K562 (cell line): Measurements from ENCODE around the gene UHRF1. TPM values are rescaled to one million over a fixed set of nuclear protein-coding genes. Genes with fewer than 3 reads are reported as not detected.

ENCODE experiments used
- ATF7 ChIP-seq: fragments of 450-650 bp; IDR thresholded peaks from 2 replicates; pipeline ENCODE4 v1.7.1; 2014; ENCODE audit warnings: mild to moderate bottlenecking, moderate library complexity
- CTCF ChIP-seq, 3 experiments: IDR thresholded peaks in 2 of 3; conservative IDR thresholded peaks in 1 of 3; 2 replicates each; pipeline ENCODE4 v1.5.1; 2011 to 2012; ENCODE audit warnings: low read length in 3 of 3, mild to moderate bottlenecking in 3 of 3, control low read depth in 2 of 3, improper control_type of control experiment in 1 of 3, inconsistent platforms in 1 of 3, low read depth in 1 of 3, mixed read lengths in 1 of 3, moderate library complexity in 1 of 3; ENCODE audit not compliant: insufficient read depth in 2 of 3
- FIP1L1 ChIP-seq: fragments of 200-400 bp; formaldehyde crosslinking; IDR thresholded peaks from 2 replicates; pipeline ENCODE4 v1.6.1; 2018; ENCODE audit warnings: mild to moderate bottlenecking, low read depth, low read length; ENCODE audit not compliant: poor library complexity, severe bottlenecking
- HNRNPK ChIP-seq: fragments of 200-400 bp; formaldehyde crosslinking; IDR thresholded peaks from one replicate; pipeline ENCODE4 v1.6.1; 2018; ENCODE audit warnings: mild to moderate bottlenecking, low read depth, low read length; ENCODE audit not compliant: poor library complexity, severe bottlenecking
- HOMEZ ChIP-seq: fragments of 250-450 bp; sonication (Bioruptor Pico); IDR thresholded peaks from 2 replicates; pipeline ENCODE4 v1.4.0; 2020; ENCODE audit warnings: mild to moderate bottlenecking, moderate library complexity
- KAT7 ChIP-seq: sonication (generic); formaldehyde crosslinking; IDR thresholded peaks from 2 replicates; pipeline ENCODE4 v1.8.0; 2022; ENCODE audit warnings: missing genetic modification reagents, mild to moderate bottlenecking, borderline replicate concordance
- MEIS2 ChIP-seq: fragments of 450-650 bp; IDR thresholded peaks from 2 replicates; pipeline ENCODE4 v1.6.1; 2014; ENCODE audit warnings: mild to moderate bottlenecking; ENCODE audit not compliant: partially characterized antibody
- MLLT1 ChIP-seq, 2 experiments: fragments of 450-650 bp; IDR thresholded peaks; 2 replicates each; pipeline ENCODE4 v1.6.1; 2016
- NR2C2 ChIP-seq, 2 experiments: fragments of 200-800 bp in 1 of 2; sonication (Bioruptor generic) in 1 of 2; sonication (generic) in 1 of 2; formaldehyde crosslinking in 1 of 2; IDR thresholded peaks; 2 replicates each; pipeline versions ENCODE4 v1.6.1 to v1.8.0; 2016 to 2022; ENCODE audit warnings: mild to moderate bottlenecking in 1 of 2, missing compliant biosample characterization in 1 of 2, missing genetic modification characterization in 1 of 2, missing genetic modification reagents in 1 of 2
- POLR3G ChIP-seq: IDR thresholded peaks from 2 replicates; pipeline ENCODE4 v1.6.1; 2011; ENCODE audit not compliant: insufficient read length, insufficient replicate concordance; ENCODE audit errors: extremely low read depth
- PREB ChIP-seq: sonication (generic); formaldehyde crosslinking; IDR thresholded peaks from 2 replicates; pipeline ENCODE4 v1.8.1; 2023; ENCODE audit warnings: mild to moderate bottlenecking, missing genetic modification reagents
- PTRF ChIP-seq: fragments of 450-650 bp; IDR thresholded peaks from 2 replicates; pipeline ENCODE4 v1.6.1; 2016; ENCODE audit warnings: mild to moderate bottlenecking, missing genetic modification characterization, missing compliant biosample characterization
- RBFOX2 ChIP-seq: fragments of 200-400 bp; formaldehyde crosslinking; IDR thresholded peaks from 2 replicates; pipeline ENCODE4 v1.6.1; 2017; ENCODE audit warnings: low read depth, mild to moderate bottlenecking, low read length, moderate library complexity
- SMARCC2 ChIP-seq: fragments of 450-650 bp; IDR thresholded peaks from 2 replicates; pipeline ENCODE4 v1.6.1; 2017; ENCODE audit warnings: antibody characterized with exemption, moderate library complexity, mild to moderate bottlenecking, low read depth
- ZNF121 ChIP-seq: sonication (generic); formaldehyde crosslinking; conservative IDR thresholded peaks from 2 replicates; pipeline ENCODE4 v1.8.0; 2022; ENCODE audit warnings: missing genetic modification reagents
- ZNF282 ChIP-seq: sonication (generic); formaldehyde crosslinking; IDR thresholded peaks from 2 replicates; pipeline ENCODE4 v1.8.1; 2023; ENCODE audit warnings: missing genetic modification reagents
- ZNF408 ChIP-seq: fragments of 250-450 bp; sonication (Bioruptor Pico); IDR thresholded peaks from 2 replicates; pipeline ENCODE4 v1.4.0; 2020; ENCODE audit warnings: low read depth, mild to moderate bottlenecking, moderate library complexity
- polyA plus RNA-seq, 8 experiments: library from polyadenylated mRNA; depleted of rRNA in 4 of 8; stranded (reverse) in 5 of 8; unstranded in 3 of 8; fragments of >200 nt; fragmentation: Nextera tagmentation in 2 of 8; fragmentation: Illumina TruSeq in 1 of 8; extraction: Ambion mirVana in 2 of 8; extraction: Trizol in 1 of 8; gene quantifications; 2 replicates each; pipeline versions ENCODE4 v1.2.1 to v1.2.3, GENCODE V29; 2011 to 2014; ENCODE audit warnings: inconsistent platforms in 1 of 8, missing spikeins in 1 of 8
- total RNA-seq, 7 experiments: library from RNA; depleted of rRNA in 6 of 7; stranded (reverse); fragments of >200 nt in 6 of 7; fragmentation: Illumina TruSeq in 2 of 7; extraction: Trizol in 2 of 7; gene quantifications; 2 replicates each; pipeline versions ENCODE4 v1.2.1 to v1.2.3, GENCODE V29; 2011 to 2021; ENCODE audit warnings: low replicate concordance in 1 of 7
- TF ChIP-seq, protein P1 (sequence below): fragments of 450-650 bp; formaldehyde crosslinking; IDR thresholded peaks from 2 replicates; pipeline ENCODE4 v1.4.0; 2020; ENCODE audit warnings: mild to moderate bottlenecking, moderate library complexity

Gene UHRF1
- total and polyA plus RNA-seq, 9 of the 15 experiments (the other 6 are each of a cell fraction or from before 2014, with no cell fraction given) = 6.0 to 101 (median 30.9) TPM

DNA sequence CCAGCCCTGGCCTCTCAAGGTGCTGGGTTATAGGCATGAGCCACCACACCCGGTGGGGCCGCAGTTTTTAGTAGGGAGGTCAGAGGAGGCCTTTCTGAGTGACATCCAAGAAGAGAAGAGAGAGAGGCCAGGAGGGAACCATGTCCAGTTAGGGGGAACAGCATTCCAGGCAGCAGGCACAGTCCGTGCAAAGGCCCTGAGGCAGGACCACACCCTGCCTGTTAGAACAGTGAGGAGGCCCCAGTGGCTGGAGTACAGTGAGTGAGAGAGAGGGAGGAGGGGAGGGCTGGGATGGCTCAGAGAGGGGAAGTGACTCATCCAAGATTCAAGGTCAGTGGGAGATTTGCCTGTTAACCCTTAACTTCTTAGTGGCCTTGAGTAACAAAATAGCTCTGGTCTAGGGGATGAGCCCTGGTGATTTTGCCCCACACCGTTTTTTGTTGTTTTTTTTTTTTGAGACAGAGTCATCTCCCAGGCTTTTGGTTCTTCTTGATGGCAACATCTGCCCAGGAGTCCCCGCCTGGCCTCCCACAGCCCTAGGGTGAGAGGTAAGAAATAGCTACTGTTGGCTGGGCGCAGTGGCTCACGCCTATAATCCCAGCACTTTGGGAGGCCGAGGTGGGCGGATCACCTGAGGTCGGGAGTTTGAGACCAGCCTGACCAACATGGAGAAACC is 39.1 kb upstream of the UHRF1 start (continued):
- TF ChIP-seq MLLT1 (IDR thresholded peaks at IDR 0.05) (peak; percentile 11 to 13; a peak in 1 of 4 replicates), KAT7 (CRISPR knock-in tag) (no peak), PTRF (tag) (no peak), RBFOX2 (no peak), PREB (CRISPR knock-in tag) (no peak), ATF7 (peak; percentile 82), POLR3G (no peak), FIP1L1 (no peak), HNRNPK (no peak), CTCF (IDR thresholded peaks at IDR 0.05 in 2 of 3, conservative IDR thresholded peaks at IDR 0.05 in 1 of 3; ENCODE audit: insufficient read depth in 2 of 3, low read depth in 1 of 3, low read length in 3 of 3) (no peak), MEIS2 (no peak), SMARCC2 (peak; percentile 87), NR2C2 (CRISPR knock-in tag; IDR thresholded peaks at IDR 0.05) (peak; percentile 70; the same call in 1 of the 2 replicates), NR2C2 (tag; IDR thresholded peaks at IDR 0.05) (peak; percentile 49; the same call in 1 of the 2 replicates), ZNF282 (CRISPR knock-in tag) (no peak), ZNF408 (CRISPR knock-in tag) (no peak), ZNF121 (CRISPR knock-in tag) (no peak), HOMEZ (CRISPR knock-in tag) (no peak)
- TF ChIP-seq, protein P1, sequence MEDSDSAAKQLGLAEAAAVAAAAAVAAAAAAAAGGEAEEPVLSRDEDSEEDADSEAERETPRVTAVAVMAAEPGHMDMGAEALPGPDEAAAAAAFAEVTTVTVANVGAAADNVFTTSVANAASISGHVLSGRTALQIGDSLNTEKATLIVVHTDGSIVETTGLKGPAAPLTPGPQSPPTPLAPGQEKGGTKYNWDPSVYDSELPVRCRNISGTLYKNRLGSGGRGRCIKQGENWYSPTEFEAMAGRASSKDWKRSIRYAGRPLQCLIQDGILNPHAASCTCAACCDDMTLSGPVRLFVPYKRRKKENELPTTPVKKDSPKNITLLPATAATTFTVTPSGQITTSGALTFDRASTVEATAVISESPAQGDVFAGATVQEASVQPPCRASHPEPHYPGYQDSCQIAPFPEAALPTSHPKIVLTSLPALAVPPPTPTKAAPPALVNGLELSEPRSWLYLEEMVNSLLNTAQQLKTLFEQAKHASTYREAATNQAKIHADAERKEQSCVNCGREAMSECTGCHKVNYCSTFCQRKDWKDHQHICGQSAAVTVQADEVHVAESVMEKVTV (CRISPR knock-in tag) = no peak
